SU-DHL-6 (cell line): ENCODE data around the gene CLCNKA.

Source experiments
- H2AFZ ChIP-seq: fragments of 200-600 bp; sonication (generic); 2 replicates; pipeline ENCODE4 v1.6.1; 2014; ENCODE audit warnings: low read depth, mild to moderate bottlenecking, moderate library complexity, mixed read lengths, antibody characterized with exemption, low read length; ENCODE audit not compliant: severe bottlenecking
- H3F3A ChIP-seq: fragments of 200-600 bp; shearing (Covaris generic); 2 replicates; pipeline ENCODE4 v1.6.0; 2016; ENCODE audit warnings: antibody characterized with exemption, mild to moderate bottlenecking; ENCODE audit not compliant: insufficient read depth
- H3K27ac ChIP-seq: fragments of 200-600 bp; sonication (generic); 2 replicates; pipeline ENCODE4 v1.5.1; 2016; ENCODE audit warnings: low read depth, mild to moderate bottlenecking, low read length, moderate library complexity, mixed read lengths
- H3K27me3 ChIP-seq: fragments of 200-600 bp; sonication (generic), shearing (Covaris generic); 2 replicates; pipeline ENCODE4 v1.6.0; 2014; ENCODE audit warnings: mild to moderate bottlenecking, low read length
- H3K36me3 ChIP-seq: fragments of 200-600 bp; sonication (generic); 2 replicates; pipeline ENCODE4 v1.6.1; 2014; ENCODE audit warnings: mild to moderate bottlenecking, low read length, mixed read lengths
- H3K4me2 ChIP-seq: fragments of 300-600, 200-600 bp; shearing (Covaris generic), sonication (generic); 2 replicates; pipeline ENCODE4 v1.6.0; 2014; ENCODE audit warnings: low read length, low read depth, mild to moderate bottlenecking; ENCODE audit not compliant: poor library complexity, severe bottlenecking
- H3K4me3 ChIP-seq: fragments of 200-600 bp; sonication (generic); 2 replicates; pipeline ENCODE4 v1.5.1; 2014; ENCODE audit warnings: antibody characterized with exemption, low read length, mild to moderate bottlenecking, mixed read lengths; ENCODE audit not compliant: insufficient read depth, poor library complexity, severe bottlenecking
- H3K79me2 ChIP-seq: fragments of 200-600 bp; sonication (generic); 2 replicates; pipeline ENCODE4 v1.6.1; 2014; ENCODE audit warnings: mild to moderate bottlenecking, low read length, moderate library complexity; ENCODE audit not compliant: insufficient read depth
- H3K9ac ChIP-seq: fragments of 200-600 bp; sonication (generic); 2 replicates; pipeline ENCODE4 v1.7.0; 2014; ENCODE audit warnings: mild to moderate bottlenecking, low read length
- H3K9me2 ChIP-seq: fragments of 200-600 bp; sonication (generic); replicated peaks from 2 replicates; pipeline ENCODE4 v1.6.1; 2014; ENCODE audit warnings: low read length; ENCODE audit not compliant: insufficient read depth
- H3K9me3 ChIP-seq: fragments of 200-600 bp; sonication (generic); 2 replicates; pipeline ENCODE4 v1.6.1; 2014; ENCODE audit warnings: low read length, mixed read lengths; ENCODE audit not compliant: insufficient read depth
- H4K20me1 ChIP-seq: fragments of 200-600 bp; sonication (generic); 2 replicates; pipeline ENCODE4 v1.6.1; 2014; ENCODE audit warnings: low read depth, mild to moderate bottlenecking, antibody characterized with exemption, low read length, moderate library complexity, mixed read lengths
- EZH2phosphoT487 ChIP-seq: fragments of 200-600 bp; sonication (generic), shearing (Covaris generic); conservative IDR thresholded peaks from 2 replicates; pipeline ENCODE4 v1.6.1; 2018; ENCODE audit warnings: mild to moderate bottlenecking, antibody characterized with exemption, low read length, moderate library complexity, mixed read lengths
- TF ChIP-seq, protein P1 (sequence below): fragments of 200-600 bp; sonication (generic); IDR thresholded peaks from one replicate; pipeline ENCODE4 v1.5.1; 2017; ENCODE audit warnings: antibody characterized with exemption, mild to moderate bottlenecking, low read length, moderate library complexity; ENCODE audit not compliant: insufficient read depth, poor library complexity, severe bottlenecking

Gene CLCNKA

GRCh38 chr1:16063921-16064320 lies 42.1 kb downstream of the CLCNKA start:
- no peaks in the 10 kb centered on the region for H3K79me2 ChIP-seq
- H3K9me2 ChIP-seq: no peaks in the 10 kb centered on the region
- no peaks in the 10 kb centered on the region for H4K20me1 ChIP-seq
- H3K27me3 ChIP-seq: no peaks in the 10 kb centered on the region
- H3K4me3 ChIP-seq: no peak overlapping the region
- no peak overlapping the region for H3K9ac ChIP-seq
- no peaks in the 10 kb centered on the region for H3F3A ChIP-seq
- no peak for TF ChIP-seq EZH2phosphoT487
- TF ChIP-seq, protein P1, sequence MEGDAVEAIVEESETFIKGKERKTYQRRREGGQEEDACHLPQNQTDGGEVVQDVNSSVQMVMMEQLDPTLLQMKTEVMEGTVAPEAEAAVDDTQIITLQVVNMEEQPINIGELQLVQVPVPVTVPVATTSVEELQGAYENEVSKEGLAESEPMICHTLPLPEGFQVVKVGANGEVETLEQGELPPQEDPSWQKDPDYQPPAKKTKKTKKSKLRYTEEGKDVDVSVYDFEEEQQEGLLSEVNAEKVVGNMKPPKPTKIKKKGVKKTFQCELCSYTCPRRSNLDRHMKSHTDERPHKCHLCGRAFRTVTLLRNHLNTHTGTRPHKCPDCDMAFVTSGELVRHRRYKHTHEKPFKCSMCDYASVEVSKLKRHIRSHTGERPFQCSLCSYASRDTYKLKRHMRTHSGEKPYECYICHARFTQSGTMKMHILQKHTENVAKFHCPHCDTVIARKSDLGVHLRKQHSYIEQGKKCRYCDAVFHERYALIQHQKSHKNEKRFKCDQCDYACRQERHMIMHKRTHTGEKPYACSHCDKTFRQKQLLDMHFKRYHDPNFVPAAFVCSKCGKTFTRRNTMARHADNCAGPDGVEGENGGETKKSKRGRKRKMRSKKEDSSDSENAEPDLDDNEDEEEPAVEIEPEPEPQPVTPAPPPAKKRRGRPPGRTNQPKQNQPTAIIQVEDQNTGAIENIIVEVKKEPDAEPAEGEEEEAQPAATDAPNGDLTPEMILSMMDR: no peak
- no peak overlapping the region for H3K4me2 ChIP-seq
- no peaks in the 10 kb centered on the region for H3K9me3 ChIP-seq
- no peaks in the 10 kb centered on the region for H3K36me3 ChIP-seq
- no peak overlapping the region for H3K27ac ChIP-seq
- H2AFZ ChIP-seq: no peak overlapping the region

GRCh38 chr1:16064536-16065268 lies 42.9 kb downstream of the CLCNKA start:
- no peaks in the 10 kb centered on the region for H3K27me3 ChIP-seq
- no peaks in the 10 kb centered on the region for H3F3A ChIP-seq
- no peak overlapping the region for H3K27ac ChIP-seq
- H3K4me3 ChIP-seq: no peak overlapping the region
- TF ChIP-seq EZH2phosphoT487: no peak
- TF ChIP-seq, protein P1: no peak
- no peaks in the 10 kb centered on the region for H3K9me2 ChIP-seq
- no peaks in the 10 kb centered on the region for H3K9me3 ChIP-seq
- H3K36me3 ChIP-seq: no peaks in the 10 kb centered on the region
- H3K9ac ChIP-seq: no peak overlapping the region
- H3K4me2 ChIP-seq: no peak overlapping the region
- no peaks in the 10 kb centered on the region for H4K20me1 ChIP-seq
- no peak overlapping the region for H2AFZ ChIP-seq
- H3K79me2 ChIP-seq: no peaks in the 10 kb centered on the region

- Histone ChIP-seq H3K27me3 (no peaks in the 10 kb centered on the region), H3K36me3 (no peaks in the 10 kb centered on the region), H3K9ac (no peak overlapping the region), H3K79me2 (no peaks in the 10 kb centered on the region), H3F3A (no peaks in the 10 kb centered on the region), H2AFZ (no peak overlapping the region), H3K4me2 (no peak overlapping the region), H3K9me2 (no peaks in the 10 kb centered on the region), H4K20me1 (no peaks in the 10 kb centered on the region), H3K27ac (no peak overlapping the region), H3K9me3 (no peaks in the 10 kb centered on the region), H3K4me3 (no peak overlapping the region)
- TF ChIP-seq, protein P1: no peak
- TF ChIP-seq EZH2phosphoT487: no peak
Observed at GRCh38 chr1:16065269-16065576, 43.4 kb downstream of the CLCNKA start.
